ENCODE measurements around the gene DYSF.

The DYSF gene

DNA sequence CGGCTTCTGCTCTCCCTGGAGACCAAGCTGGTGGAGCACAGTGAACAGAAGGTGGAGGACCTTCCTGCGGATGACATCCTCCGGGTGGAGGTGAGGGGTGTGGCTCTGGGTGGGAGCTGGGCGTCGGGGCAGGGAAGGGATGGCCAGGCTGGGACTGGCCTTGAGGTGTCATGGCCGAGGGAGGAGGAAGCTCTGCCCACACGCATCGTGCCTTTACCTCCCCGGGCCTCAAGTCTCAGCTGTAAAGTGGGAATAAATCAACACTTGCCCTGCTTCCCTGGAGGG lies 98.2 kb downstream of the DYSF start:
- in situ Hi-C loops (cut with MboI; ENCODE audit: low pct_unique_long_range_greater_than_20kb, low sequenced_read_pairs, unreplicated experiment) = no loop called here
- no peak for DNase-seq (ENCODE audit: low spot score)
- TF ChIP-seq, protein P1, sequence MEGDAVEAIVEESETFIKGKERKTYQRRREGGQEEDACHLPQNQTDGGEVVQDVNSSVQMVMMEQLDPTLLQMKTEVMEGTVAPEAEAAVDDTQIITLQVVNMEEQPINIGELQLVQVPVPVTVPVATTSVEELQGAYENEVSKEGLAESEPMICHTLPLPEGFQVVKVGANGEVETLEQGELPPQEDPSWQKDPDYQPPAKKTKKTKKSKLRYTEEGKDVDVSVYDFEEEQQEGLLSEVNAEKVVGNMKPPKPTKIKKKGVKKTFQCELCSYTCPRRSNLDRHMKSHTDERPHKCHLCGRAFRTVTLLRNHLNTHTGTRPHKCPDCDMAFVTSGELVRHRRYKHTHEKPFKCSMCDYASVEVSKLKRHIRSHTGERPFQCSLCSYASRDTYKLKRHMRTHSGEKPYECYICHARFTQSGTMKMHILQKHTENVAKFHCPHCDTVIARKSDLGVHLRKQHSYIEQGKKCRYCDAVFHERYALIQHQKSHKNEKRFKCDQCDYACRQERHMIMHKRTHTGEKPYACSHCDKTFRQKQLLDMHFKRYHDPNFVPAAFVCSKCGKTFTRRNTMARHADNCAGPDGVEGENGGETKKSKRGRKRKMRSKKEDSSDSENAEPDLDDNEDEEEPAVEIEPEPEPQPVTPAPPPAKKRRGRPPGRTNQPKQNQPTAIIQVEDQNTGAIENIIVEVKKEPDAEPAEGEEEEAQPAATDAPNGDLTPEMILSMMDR (IDR thresholded peaks at IDR 0.05; ENCODE audit: extremely low read depth, insufficient read depth, missing control alignments) = no peak

DNA sequence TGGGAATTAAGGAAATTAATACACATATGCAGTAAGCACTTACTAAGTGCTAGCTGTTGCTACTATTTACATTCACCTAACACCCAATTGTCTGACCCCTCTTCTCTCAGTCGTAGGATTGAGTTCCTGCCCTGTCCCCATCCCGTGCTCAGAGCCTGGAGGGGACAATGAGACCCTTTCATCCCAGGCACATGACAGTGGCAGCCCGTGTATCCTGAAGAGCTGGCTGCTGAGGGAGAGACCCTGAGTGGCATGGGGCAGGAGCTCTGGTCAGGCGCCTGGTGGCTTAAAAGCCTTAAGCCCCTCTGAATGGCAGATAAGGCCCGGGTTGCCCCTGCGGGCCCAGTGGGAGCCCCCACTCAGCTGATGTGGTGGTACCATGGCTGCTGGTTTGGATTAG lies 99.0 kb downstream of the DYSF start:
- in situ Hi-C loops (cut with MboI; ENCODE audit: low pct_unique_long_range_greater_than_20kb, low sequenced_read_pairs, unreplicated experiment) = no loop called here
- TF ChIP-seq, protein P1 (IDR thresholded peaks at IDR 0.05; ENCODE audit: extremely low read depth, insufficient read depth, missing control alignments) = no peak
- no peak for DNase-seq (ENCODE audit: low spot score)

DNA sequence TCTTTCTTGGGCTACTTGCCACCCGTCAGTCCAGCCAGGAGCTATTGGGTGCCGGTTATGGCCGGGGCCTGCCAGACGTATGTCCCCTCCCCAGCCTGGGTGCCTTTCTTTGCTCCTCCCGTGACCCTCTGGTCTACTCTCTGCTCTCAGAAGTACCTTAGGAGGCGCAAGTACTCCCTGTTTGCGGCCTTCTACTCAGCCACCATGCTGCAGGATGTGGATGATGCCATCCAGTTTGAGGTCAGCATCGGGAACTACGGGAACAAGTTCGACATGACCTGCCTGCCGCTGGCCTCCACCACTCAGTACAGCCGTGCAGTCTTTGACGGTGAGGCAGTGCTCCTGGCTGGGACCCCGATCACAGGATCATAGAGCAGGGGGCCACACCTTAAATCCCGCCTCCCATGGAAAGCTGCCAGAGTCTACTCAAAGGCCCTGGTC lies 99.5 kb downstream of the DYSF start:
- in situ Hi-C loops (cut with MboI; ENCODE audit: low pct_unique_long_range_greater_than_20kb, low sequenced_read_pairs, unreplicated experiment) = no loop called here
- no peak for DNase-seq (ENCODE audit: low spot score)
- TF ChIP-seq, protein P1 (IDR thresholded peaks at IDR 0.05; ENCODE audit: extremely low read depth, insufficient read depth, missing control alignments) = no peak

DNA sequence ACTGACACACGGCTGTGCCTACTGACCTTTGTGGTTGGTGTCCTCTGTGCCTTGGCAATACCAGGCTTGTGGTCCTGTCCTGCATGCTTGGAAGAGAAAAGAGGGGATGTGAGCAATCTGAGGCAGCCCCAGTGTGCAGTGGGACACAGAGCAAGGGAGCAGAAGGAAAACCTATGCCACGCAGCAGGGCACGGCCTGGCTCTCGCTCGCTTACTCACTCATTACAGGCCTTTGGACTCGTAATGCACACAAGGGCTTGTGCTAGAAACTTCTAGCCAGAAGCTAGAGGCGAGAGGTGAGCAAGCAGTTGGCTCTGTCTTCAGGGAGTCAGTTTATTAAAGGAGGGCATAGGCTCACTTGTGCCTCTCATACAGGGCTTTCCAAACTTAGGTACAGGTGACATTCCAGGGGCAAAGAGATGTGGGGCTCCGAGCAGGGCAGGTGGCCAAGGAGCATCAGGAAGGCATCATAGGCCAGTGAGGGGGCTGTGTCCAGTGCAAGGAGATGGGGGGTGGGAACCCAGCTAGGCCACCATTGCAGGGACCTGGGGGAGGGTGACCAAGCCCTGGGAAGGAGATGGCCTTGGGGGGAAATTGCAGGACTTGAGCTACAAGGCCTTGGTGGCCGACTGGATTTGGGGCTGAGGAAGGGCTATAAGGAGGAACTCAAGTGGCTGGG lies 100.8 kb downstream of the DYSF start:
- no peak for DNase-seq (ENCODE audit: low spot score)
- TF ChIP-seq, protein P1 (IDR thresholded peaks at IDR 0.05; ENCODE audit: extremely low read depth, insufficient read depth, missing control alignments) = no peak
- in situ Hi-C loops (cut with MboI; ENCODE audit: low pct_unique_long_range_greater_than_20kb, low sequenced_read_pairs, unreplicated experiment) = no loop called here

- in situ Hi-C loops (cut with MboI; ENCODE audit: low pct_unique_long_range_greater_than_20kb, low sequenced_read_pairs, unreplicated experiment) = no loop called here
- TF ChIP-seq, protein P1 (IDR thresholded peaks at IDR 0.05; ENCODE audit: extremely low read depth, insufficient read depth, missing control alignments) = no peak
- no peak for DNase-seq (ENCODE audit: low spot score)
Measured at GRCh38 chr2:71554706-71555056, 101.3 kb downstream of the DYSF start.

DNA sequence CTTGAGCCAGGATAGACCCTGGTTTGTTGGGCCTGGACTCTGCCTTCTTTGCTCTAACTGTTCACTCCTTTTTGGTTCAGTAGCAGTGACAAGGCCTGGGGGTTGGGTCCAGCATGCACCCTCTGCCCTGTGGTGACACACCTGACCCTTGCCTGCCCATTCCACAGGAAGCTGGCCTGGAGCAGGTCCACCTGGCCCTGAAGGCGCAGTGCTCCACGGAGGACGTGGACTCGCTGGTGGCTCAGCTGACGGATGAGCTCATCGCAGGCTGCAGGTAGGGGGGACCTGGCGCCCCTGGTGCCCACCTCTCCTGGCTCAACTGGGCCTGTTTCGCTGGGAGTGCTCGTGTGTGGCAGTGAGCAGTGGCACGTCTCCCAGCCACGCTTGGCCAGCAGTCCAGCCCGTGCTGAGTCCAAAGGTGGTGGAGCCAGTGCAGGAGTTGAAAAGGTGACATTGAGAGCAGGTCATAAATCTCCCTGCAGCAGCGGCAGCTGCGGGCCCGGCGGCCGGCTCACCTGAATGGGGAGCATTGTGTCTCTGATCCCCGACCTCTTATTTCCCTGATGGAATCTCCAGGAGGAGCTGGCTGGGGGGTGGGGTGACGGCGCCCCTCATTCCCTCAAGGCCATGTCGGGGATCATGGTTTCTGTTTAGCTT lies 102.6 kb downstream of the DYSF start:
- TF ChIP-seq, protein P1 (IDR thresholded peaks at IDR 0.05; ENCODE audit: extremely low read depth, insufficient read depth, missing control alignments) = no peak
- in situ Hi-C loops (cut with MboI; ENCODE audit: low pct_unique_long_range_greater_than_20kb, low sequenced_read_pairs, unreplicated experiment) = no loop called here
- no peak for DNase-seq (ENCODE audit: low spot score)

All from GM13977 (cell line).